Measurements from ENCODE around the gene C19orf47.
A peak's percentile ranks its signal among the peaks of the same experiment; 100 is the strongest.

Gene C19orf47

GRCh38 chr19:40387155-40387554, 39.0 kb upstream of the C19orf47 start:
- no peak overlapping the region for H3K4me3 ChIP-seq (ENCODE audit: control insufficient read depth, low read depth, low read length)
- DNase-seq (ENCODE audit: low read depth): no peak
- no peak for TF ChIP-seq CTCF (conservative IDR thresholded peaks at IDR 0.05; ENCODE audit: control insufficient read depth, insufficient read depth, low read depth, low read length)

- no peak overlapping the region for H3K4me3 ChIP-seq (ENCODE audit: control insufficient read depth, low read depth, low read length)
- no peak for TF ChIP-seq CTCF (conservative IDR thresholded peaks at IDR 0.05; ENCODE audit: control insufficient read depth, insufficient read depth, low read depth, low read length)
- DNase-seq (ENCODE audit: low read depth): no peak
These were observed 35.6 kb upstream of the C19orf47 start for GRCh38 chr19:40383668-40384248.

- DNase-seq (ENCODE audit: low read depth): no peak
- peak; percentile 8 for TF ChIP-seq CTCF (conservative IDR thresholded peaks at IDR 0.05; ENCODE audit: control insufficient read depth, insufficient read depth, low read depth, low read length)
- H3K4me3 ChIP-seq (ENCODE audit: control insufficient read depth, low read depth, low read length): no peak overlapping the region
These were observed 33.1 kb upstream of the C19orf47 start for GRCh38 chr19:40381321-40381720.

- TF ChIP-seq CTCF (conservative IDR thresholded peaks at IDR 0.05; ENCODE audit: control insufficient read depth, insufficient read depth, low read depth, low read length): no peak
- DNase-seq (ENCODE audit: low read depth): no peak
- H3K4me3 ChIP-seq (ENCODE audit: control insufficient read depth, low read depth, low read length): no peak overlapping the region
These were observed 32.2 kb upstream of the C19orf47 start for GRCh38 chr19:40380199-40381037.

- H3K4me3 ChIP-seq (ENCODE audit: control insufficient read depth, low read depth, low read length): no peak overlapping the region
- no peak for TF ChIP-seq CTCF (conservative IDR thresholded peaks at IDR 0.05; ENCODE audit: control insufficient read depth, insufficient read depth, low read depth, low read length)
- DNase-seq (ENCODE audit: low read depth): no peak
These were observed 31.4 kb upstream of the C19orf47 start for GRCh38 chr19:40379446-40380198.

GRCh38 chr19:40378509-40378908, 30.3 kb upstream of the C19orf47 start:
- no peak for TF ChIP-seq CTCF (conservative IDR thresholded peaks at IDR 0.05; ENCODE audit: control insufficient read depth, insufficient read depth, low read depth, low read length)
- no peak for DNase-seq (ENCODE audit: low read depth)
- H3K4me3 ChIP-seq (ENCODE audit: control insufficient read depth, low read depth, low read length): no peak overlapping the region

All from fibroblast of mammary gland (primary cell).